22Rv1 (cell line): ENCODE data around the gene GXYLT1.
"Not testable (repeated sequence)": the region's sequence is repeated elsewhere in the genome, so short reads cannot be mapped to it uniquely, and the experiment has no call there.

Source experiments
- H3K27ac ChIP-seq: fragments of 450-650 bp; 2 replicates; pipeline ENCODE4 v1.5.1; 2017
- CTCF ChIP-seq: fragments of 450-650 bp; IDR thresholded peaks from 2 replicates; pipeline ENCODE4 v1.5.1; 2017; ENCODE audit warnings: mild to moderate bottlenecking
- ZFX ChIP-seq: fragments of 450-650 bp; IDR thresholded peaks from 2 replicates; pipeline ENCODE4 v1.6.1; 2017; ENCODE audit warnings: antibody characterized with exemption, borderline replicate concordance

The GXYLT1 gene

GRCh38 chr12:42118136-42118879 lies 26.4 kb downstream of the GXYLT1 start:
- no peak for TF ChIP-seq CTCF
- no peak overlapping the region for H3K27ac ChIP-seq

DNA sequence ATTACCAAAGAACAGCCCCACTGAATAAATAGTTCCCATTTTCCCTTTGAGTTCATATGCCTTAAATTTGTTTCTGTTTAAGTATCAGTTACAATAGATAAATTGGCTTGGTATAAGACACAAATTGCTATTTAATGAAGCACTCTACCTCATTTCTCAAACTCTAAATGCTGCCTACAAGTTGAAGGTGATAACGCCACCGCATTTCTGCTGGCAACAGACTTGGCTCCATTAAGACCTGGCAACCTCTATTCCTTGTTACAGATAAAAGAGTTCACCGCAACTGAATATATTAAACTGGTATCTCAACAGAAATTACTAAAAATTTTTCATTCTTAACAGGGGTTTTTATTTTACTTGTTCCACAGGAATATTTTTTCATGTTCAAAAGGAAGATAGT lies 35.6 kb downstream of the GXYLT1 start:
- TF ChIP-seq CTCF (no peak), ZFX (no peak)
- no peak overlapping the region for H3K27ac ChIP-seq

GRCh38 chr12:42106791-42107190 lies 37.9 kb downstream of the GXYLT1 start:
- H3K27ac ChIP-seq: not testable (repeated sequence)

DNA sequence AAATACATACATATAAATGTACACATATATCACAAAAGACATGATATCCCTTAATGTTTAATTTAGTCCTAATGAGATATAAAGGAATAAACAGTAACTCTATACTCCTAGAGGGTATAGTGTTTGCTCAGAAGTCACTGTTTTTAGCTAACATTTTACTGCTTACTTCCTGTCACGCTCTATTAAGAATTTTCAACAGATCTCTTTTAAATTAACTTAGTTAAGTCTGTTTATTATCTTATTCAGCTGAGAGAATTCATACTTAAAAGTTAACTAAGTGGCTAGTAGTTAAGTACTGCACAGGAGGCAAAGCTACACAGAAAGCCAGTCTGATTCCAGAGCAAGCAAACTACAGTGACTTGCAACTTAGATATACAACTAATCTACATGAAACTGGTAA lies 39.9 kb downstream of the GXYLT1 start:
- no peak overlapping the region for H3K27ac ChIP-seq

DNA sequence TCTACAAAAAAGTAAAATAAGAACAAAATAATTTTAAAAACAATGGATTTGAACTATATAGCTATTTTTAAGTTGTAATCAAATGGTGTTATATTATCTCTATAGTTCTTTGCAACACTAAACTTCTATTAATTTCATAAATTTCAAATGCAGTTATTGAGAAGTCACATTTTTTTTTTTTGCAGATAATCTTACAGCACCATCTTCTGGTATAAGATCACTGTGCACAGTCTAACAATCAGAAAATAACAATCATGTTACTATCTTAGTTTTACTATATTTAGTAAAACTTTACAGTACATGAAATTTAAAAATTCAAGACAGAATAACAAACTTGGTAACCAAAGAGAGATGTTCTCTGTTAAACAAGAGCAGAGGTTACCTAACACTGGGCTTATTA lies 40.6 kb downstream of the GXYLT1 start:
- no peak overlapping the region for H3K27ac ChIP-seq
- TF ChIP-seq CTCF (peak; percentile 64), ZFX (no peak)

More for the DNA sequence above, 39.9 kb downstream of the GXYLT1 start:
- no peak for TF ChIP-seq ZFX
- TF ChIP-seq CTCF: no peak

DNA sequence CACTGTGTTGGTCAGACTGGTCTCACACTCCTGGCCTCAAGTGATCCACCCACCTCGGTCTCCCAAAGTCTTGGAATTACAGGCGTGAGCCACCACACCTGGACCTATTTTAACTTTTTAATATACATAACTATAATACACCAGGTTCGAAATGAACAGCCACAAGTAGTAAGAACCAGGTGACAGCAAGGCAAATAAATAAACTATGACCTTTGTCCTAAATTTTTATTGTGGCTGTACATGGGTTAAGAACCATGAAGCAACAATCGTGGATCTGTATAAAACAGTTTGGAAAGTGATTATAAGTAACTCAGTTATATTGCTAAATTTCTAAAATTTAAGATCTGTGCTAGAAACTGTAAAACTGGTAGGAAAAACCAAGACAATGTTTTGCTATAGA lies 41.5 kb downstream of the GXYLT1 start:
- no peak overlapping the region for H3K27ac ChIP-seq
- no peak for TF ChIP-seq CTCF
- TF ChIP-seq ZFX: no peak

DNA sequence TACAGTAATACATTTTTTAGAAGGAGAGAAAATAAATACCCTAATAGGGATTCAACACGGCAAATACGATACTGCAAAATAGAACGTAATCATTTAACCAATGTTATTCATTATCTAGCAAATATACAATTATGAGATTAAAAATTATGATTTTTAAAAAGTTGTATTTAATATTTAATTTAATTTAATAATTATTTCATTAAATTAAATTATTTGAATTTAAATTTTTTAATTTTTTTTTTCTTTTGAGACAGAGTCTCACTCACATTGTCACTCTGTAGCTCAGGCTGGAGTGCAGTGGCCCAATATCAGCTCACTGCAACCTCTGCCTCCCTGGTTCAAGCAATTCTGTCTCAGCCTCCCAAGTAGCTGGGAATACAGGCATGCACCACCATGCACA lies 42.0 kb downstream of the GXYLT1 start:
- TF ChIP-seq CTCF: no peak
- no peak for TF ChIP-seq ZFX
- no peak overlapping the region for H3K27ac ChIP-seq

GRCh38 chr12:42099433-42099832 lies 45.2 kb downstream of the GXYLT1 start:
- H3K27ac ChIP-seq: no peak overlapping the region

More at GRCh38 chr12:42099433-42099832, 45.2 kb downstream of the GXYLT1 start:
- no peak for TF ChIP-seq ZFX
- TF ChIP-seq CTCF: no peak
